GM12878 (cell line): ENCODE measurements around the gene FBLIM1. TPM values are rescaled to one million over a fixed set of nuclear protein-coding genes. Genes with fewer than 3 reads are reported as not detected.

ENCODE experiments used
- ATAC-seq: fragments of 200-7000 bp; cut with Tn5 transposase; 3 replicates; pipeline ENCODE4 v1.9.1; 2020; ENCODE audit warnings: mild to moderate bottlenecking, moderate library complexity
- BruUV-seq: library from RNA; stranded (reverse); fragments of 400-500 nt; replicated peaks from 2 replicates; lab custom pipeline; 2021; lab: Mats Ljungman, UMichigan
- CTCF ChIA-PET: fragments of 300-600 bp; sonication (Branson Sonifier 250); formaldehyde crosslinking; extraction: SDS; loops from one replicate; lab custom pipeline; 2021; ENCODE audit warnings: inconsistent platforms; lab: Yijun Ruan, JAX
- POLR2A ChIA-PET: fragments of 350-600 bp; formaldehyde crosslinking; extraction: SDS; loops from one replicate; lab custom pipeline; 2021; ENCODE audit warnings: inconsistent platforms; lab: Charles Lee
- RAD21 ChIA-PET: fragments of 300-600 bp; sonication (Branson Sonifier 250); formaldehyde crosslinking; loops from one replicate; lab custom pipeline; 2023; ENCODE audit warnings: antibody characterized with exemption; ENCODE audit not compliant: unreplicated experiment; lab: Charles Lee
- SMC1A ChIA-PET: fragments of 300-600 bp; sonication (Branson Sonifier 250); formaldehyde crosslinking; loops from one replicate; lab custom pipeline; 2023; ENCODE audit not compliant: unreplicated experiment, uncharacterized antibody; lab: Charles Lee
- DNase-seq: peaks from one replicate; pipeline ENCODE4 v3.0.0-alpha.2; 2011; ENCODE audit warnings: low read depth, low spot score
- FAIRE-seq: peaks from 3 replicates; lab custom pipeline; 2011; peaks lifted over from hg19 to GRCh38; lab: Jason Lieb, UNC
- H2AFZ ChIP-seq: 2 replicates; pipeline ENCODE4 v1.6.0; 2011; ENCODE audit warnings: low read depth, low read length, control low read depth; ENCODE audit not compliant: control insufficient read depth
- H3K27ac ChIP-seq: 2 replicates; pipeline ENCODE4 v1.5.1; 2011; ENCODE audit warnings: control low read depth; ENCODE audit not compliant: control insufficient read depth, insufficient read depth
- H3K27me3 ChIP-seq, 2 experiments: replicated peaks in 1 of 2; 2 replicates each; pipeline versions ENCODE4 v1.6.0 to v1.6.1; 2011; ENCODE audit warnings: low read length in 1 of 2; ENCODE audit not compliant: control insufficient read depth in 2 of 2, insufficient read depth in 2 of 2
- H3K36me3 ChIP-seq, 2 experiments: 2 replicates each; pipeline ENCODE4 v1.5.1; 2011; ENCODE audit warnings: low read length in 1 of 2; ENCODE audit not compliant: control insufficient read depth in 2 of 2, insufficient read depth in 2 of 2
- H3K4me1 ChIP-seq: 2 replicates; pipeline ENCODE4 v1.6.1; 2011; ENCODE audit warnings: mild to moderate bottlenecking, low read length, moderate library complexity, mixed read lengths; ENCODE audit not compliant: control insufficient read depth, insufficient read depth
- H3K4me2 ChIP-seq: 2 replicates; pipeline ENCODE4 v1.6.0; 2011; ENCODE audit warnings: control low read depth; ENCODE audit not compliant: control insufficient read depth, insufficient read depth
- H3K4me3 ChIP-seq: fragments of 200-600 bp; sonication (generic); 2 replicates; pipeline ENCODE4 v1.5.1; 2016
- H3K79me2 ChIP-seq: 2 replicates; pipeline ENCODE4 v1.6.0; 2011; ENCODE audit warnings: low read length; ENCODE audit not compliant: control insufficient read depth, insufficient read depth
- H3K9ac ChIP-seq: 2 replicates; pipeline ENCODE4 v1.8.0; 2011; ENCODE audit warnings: low read length, control low read depth, mixed read lengths; ENCODE audit not compliant: control insufficient read depth, insufficient read depth
- H3K9me3 ChIP-seq: replicated peaks from 3 replicates; pipeline ENCODE4 v1.5.1; 2011; ENCODE audit warnings: mild to moderate bottlenecking, low read length; ENCODE audit not compliant: control insufficient read depth, insufficient read depth
- H4K20me1 ChIP-seq: 2 replicates; pipeline ENCODE4 v1.6.0; 2011; ENCODE audit not compliant: control insufficient read depth, insufficient read depth
- GABPA ChIP-seq: IDR thresholded peaks from 2 replicates; pipeline ENCODE4 v1.6.1; 2014; ENCODE audit warnings: antibody characterized with exemption, low read depth, mild to moderate bottlenecking, inconsistent platforms
- MYB ChIP-seq: fragments of 150-350 bp; IDR thresholded peaks from 2 replicates; pipeline ENCODE4 v1.6.1; 2014; ENCODE audit warnings: mild to moderate bottlenecking, low read depth, low read length, borderline replicate concordance
- MYC ChIP-seq: IDR thresholded peaks from 2 replicates; pipeline ENCODE4 v1.6.1; 2011; ENCODE audit warnings: mild to moderate bottlenecking, low read length, moderate library complexity, inconsistent platforms; ENCODE audit not compliant: insufficient read depth, insufficient replicate concordance, insufficient read length, severe bottlenecking
- PAX8 ChIP-seq: fragments of 450-650 bp; IDR thresholded peaks from 2 replicates; pipeline ENCODE4 v1.6.1; 2017; ENCODE audit warnings: mild to moderate bottlenecking, moderate library complexity
- SIX5 ChIP-seq: IDR thresholded peaks from 2 replicates; pipeline ENCODE4 v1.6.1; 2011; ENCODE audit warnings: mild to moderate bottlenecking, low read depth, low read length, moderate library complexity; ENCODE audit not compliant: severe bottlenecking
- TARDBP ChIP-seq: IDR thresholded peaks from 2 replicates; pipeline ENCODE4 v1.6.1; 2016; ENCODE audit warnings: borderline replicate concordance
- WGBS: methylation state at CpG from one replicate; pipeline ENCODE4 v1.1.6; 2016; ENCODE audit warnings: low lambda C conversion rate; ENCODE audit not compliant: insufficient replicate concordance, insufficient coverage; ENCODE audit errors: missing lambda C conversion rate; 5-methylcytosine and 5-hydroxymethylcytosine counted together
- in situ Hi-C: fragments of 300-500 bp; cut with MboI; formaldehyde crosslinking; loops from 9 replicates; pipeline ENCODE4 v1.14.3; 2018; ENCODE audit warnings: mixed read lengths
- intact Hi-C: fragments of 100-400 bp; cut with micrococcal nuclease; formaldehyde crosslinking; loops from one replicate; pipeline ENCODE4 v1.14.2; 2022; ENCODE audit not compliant: unreplicated experiment
- polyA plus RNA-seq, 11 experiments: library from polyadenylated mRNA; depleted of rRNA in 4 of 11; unstranded in 6 of 11; stranded (reverse) in 5 of 11; fragments of >200 nt; fragmentation: Nextera tagmentation in 4 of 11; fragmentation: Illumina TruSeq in 1 of 11; extraction: Ambion mirVana in 4 of 11; extraction: Trizol in 1 of 11; gene quantifications; 1 replicate in 1 of 11; 2 replicates in 10 of 11; pipeline versions ENCODE4 v1.2.1 to v1.2.3, GENCODE V29; 2011 to 2016; ENCODE audit warnings: inconsistent platforms in 2 of 11, missing spikeins in 2 of 11, low read depth in 1 of 11
- total RNA-seq, 4 experiments: library from RNA; depleted of rRNA in 3 of 4; stranded (reverse); fragments of >200 nt in 3 of 4; fragmentation: Illumina TruSeq in 1 of 4; extraction: Trizol in 1 of 4; gene quantifications; 2 replicates each; pipeline versions ENCODE4 v1.2.1 to v1.2.3, GENCODE V29; 2013 to 2021
- TF ChIP-seq, protein P1 (sequence below): IDR thresholded peaks from 2 replicates; pipeline ENCODE4 v1.6.1; 2012; ENCODE audit warnings: improper control_type of control experiment, low read depth, low read length; ENCODE audit not compliant: insufficient replicate concordance
- TF ChIP-seq, protein P2 (sequence below): IDR thresholded peaks from 2 replicates; pipeline ENCODE4 v1.6.1; 2012; ENCODE audit warnings: low read length, inconsistent platforms
- TF ChIP-seq, protein P3 (sequence below): fragments of 450-650 bp; IDR thresholded peaks from 2 replicates; pipeline ENCODE4 v1.6.1; 2018; ENCODE audit warnings: mild to moderate bottlenecking, low read depth, moderate library complexity; ENCODE audit not compliant: partially characterized antibody
- TF ChIP-seq, protein P4 (sequence below): IDR thresholded peaks from 2 replicates; pipeline ENCODE4 v1.6.1; 2011; ENCODE audit warnings: borderline replicate concordance, low read depth, mild to moderate bottlenecking, moderate library complexity, low read length; ENCODE audit not compliant: insufficient read depth, poor library complexity, severe bottlenecking

FBLIM1 gene
- total and polyA plus RNA-seq, 10 of the 15 experiments (the other 5 are each of a cell fraction or from before 2014, with no cell fraction given) = 0.03 to 0.13 TPM; not detected in 8

DNA sequence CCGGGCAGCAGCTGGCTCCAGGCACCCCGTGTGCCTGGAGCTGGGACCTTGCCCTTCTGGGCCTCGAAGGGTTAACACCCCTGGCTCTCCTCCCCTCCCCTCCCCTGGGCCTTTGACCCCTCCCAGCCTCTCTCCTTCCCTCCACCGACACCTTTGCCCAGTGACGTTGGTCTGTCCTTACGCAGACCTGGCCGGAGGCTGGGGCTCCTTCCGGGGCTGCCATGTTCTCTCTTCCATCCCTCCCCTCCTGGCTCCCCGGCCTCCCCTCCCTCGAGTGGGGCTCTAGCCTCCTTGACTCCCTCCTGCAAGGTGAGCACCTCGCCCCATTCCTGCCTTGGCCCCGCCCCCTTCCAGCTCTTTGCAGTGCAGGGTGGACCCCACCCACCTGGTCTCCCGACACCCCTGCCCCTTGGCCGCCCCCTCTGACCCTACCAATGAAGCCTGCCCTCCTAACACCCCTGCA is 16.2 kb upstream of the FBLIM1 start, which contains the start of gene TMEM82 (continued):
- TF ChIP-seq, protein P1, sequence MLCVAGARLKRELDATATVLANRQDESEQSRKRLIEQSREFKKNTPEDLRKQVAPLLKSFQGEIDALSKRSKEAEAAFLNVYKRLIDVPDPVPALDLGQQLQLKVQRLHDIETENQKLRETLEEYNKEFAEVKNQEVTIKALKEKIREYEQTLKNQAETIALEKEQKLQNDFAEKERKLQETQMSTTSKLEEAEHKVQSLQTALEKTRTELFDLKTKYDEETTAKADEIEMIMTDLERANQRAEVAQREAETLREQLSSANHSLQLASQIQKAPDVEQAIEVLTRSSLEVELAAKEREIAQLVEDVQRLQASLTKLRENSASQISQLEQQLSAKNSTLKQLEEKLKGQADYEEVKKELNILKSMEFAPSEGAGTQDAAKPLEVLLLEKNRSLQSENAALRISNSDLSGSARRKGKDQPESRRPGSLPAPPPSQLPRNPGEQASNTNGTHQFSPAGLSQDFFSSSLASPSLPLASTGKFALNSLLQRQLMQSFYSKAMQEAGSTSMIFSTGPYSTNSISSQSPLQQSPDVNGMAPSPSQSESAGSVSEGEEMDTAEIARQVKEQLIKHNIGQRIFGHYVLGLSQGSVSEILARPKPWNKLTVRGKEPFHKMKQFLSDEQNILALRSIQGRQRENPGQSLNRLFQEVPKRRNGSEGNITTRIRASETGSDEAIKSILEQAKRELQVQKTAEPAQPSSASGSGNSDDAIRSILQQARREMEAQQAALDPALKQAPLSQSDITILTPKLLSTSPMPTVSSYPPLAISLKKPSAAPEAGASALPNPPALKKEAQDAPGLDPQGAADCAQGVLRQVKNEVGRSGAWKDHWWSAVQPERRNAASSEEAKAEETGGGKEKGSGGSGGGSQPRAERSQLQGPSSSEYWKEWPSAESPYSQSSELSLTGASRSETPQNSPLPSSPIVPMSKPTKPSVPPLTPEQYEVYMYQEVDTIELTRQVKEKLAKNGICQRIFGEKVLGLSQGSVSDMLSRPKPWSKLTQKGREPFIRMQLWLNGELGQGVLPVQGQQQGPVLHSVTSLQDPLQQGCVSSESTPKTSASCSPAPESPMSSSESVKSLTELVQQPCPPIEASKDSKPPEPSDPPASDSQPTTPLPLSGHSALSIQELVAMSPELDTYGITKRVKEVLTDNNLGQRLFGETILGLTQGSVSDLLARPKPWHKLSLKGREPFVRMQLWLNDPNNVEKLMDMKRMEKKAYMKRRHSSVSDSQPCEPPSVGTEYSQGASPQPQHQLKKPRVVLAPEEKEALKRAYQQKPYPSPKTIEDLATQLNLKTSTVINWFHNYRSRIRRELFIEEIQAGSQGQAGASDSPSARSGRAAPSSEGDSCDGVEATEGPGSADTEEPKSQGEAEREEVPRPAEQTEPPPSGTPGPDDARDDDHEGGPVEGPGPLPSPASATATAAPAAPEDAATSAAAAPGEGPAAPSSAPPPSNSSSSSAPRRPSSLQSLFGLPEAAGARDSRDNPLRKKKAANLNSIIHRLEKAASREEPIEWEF = no peak
- TF ChIP-seq, protein P2, sequence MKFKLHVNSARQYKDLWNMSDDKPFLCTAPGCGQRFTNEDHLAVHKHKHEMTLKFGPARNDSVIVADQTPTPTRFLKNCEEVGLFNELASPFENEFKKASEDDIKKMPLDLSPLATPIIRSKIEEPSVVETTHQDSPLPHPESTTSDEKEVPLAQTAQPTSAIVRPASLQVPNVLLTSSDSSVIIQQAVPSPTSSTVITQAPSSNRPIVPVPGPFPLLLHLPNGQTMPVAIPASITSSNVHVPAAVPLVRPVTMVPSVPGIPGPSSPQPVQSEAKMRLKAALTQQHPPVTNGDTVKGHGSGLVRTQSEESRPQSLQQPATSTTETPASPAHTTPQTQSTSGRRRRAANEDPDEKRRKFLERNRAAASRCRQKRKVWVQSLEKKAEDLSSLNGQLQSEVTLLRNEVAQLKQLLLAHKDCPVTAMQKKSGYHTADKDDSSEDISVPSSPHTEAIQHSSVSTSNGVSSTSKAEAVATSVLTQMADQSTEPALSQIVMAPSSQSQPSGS = no peak
- TF ChIP-seq SIX5 (no peak), GABPA (no peak)

DNA sequence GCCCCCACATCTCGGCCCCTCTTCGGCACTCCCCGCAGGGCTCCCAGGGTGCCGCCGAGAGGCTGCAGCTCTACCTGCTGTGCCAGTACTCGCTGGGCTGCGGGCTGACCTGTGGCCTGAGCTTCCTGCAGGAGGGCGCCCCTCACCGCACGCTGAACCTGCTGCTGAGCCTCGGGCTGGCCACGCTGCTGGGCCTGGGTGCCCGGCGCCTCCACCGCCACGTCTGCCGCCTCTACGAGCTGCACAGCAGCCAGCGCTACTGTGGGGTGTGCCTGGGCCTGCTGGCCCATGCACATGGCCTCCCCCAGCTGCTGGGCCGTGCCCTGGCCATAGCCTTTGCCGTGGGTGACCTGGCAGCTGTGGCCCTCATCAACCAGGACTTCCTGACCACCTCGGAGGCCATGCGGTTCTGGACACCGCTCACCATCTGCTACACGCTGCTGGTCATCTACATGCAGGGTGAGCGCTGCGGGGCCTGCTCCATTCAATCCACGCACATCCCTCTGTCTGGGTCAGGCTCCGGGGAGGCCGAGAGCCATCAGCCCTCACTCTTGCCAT is 14.4 kb upstream of the FBLIM1 start:
- ATAC-seq = no peak
- H4K20me1 ChIP-seq = no peaks in the 10 kb centered on the region
- SMC1A ChIA-PET = no interaction called here
- H3K4me1 ChIP-seq = 0 out of 2 replicates have a peak, but pooled peaks cover 3% of the 10 kb centered on the region
- no peak overlapping the region for H3K4me2 ChIP-seq
- in situ Hi-C loops = no loop called here
- WGBS = 53% methylated on average over 30 of the region's 30 CpGs
- intact Hi-C loops = loop anchor here (5.0 kb wide), 1 partner anchor 307 kb away; the partner anchor contains the start of gene CTRC
- no peak overlapping the region for H3K9ac ChIP-seq
- no peak for DNase-seq
- no peak overlapping the region for H3K4me3 ChIP-seq
- RAD21 ChIA-PET = interaction anchor here (0.7 kb wide), 1 partner anchor 22 kb away, joined by 4 read pairs; no protein-coding TSS in a partner anchor
- CTCF ChIA-PET = interaction anchor here (1.2 kb wide), 1 partner anchor 151 kb away, joined by 6 read pairs; no protein-coding TSS in a partner anchor
- H3K79me2 ChIP-seq = no peaks in the 10 kb centered on the region
- no peaks in the 10 kb centered on the region for H3K36me3 ChIP-seq
- no peak for FAIRE-seq
- no TSS peak for BruUV-seq
- H3K27me3 ChIP-seq = no peaks in the 10 kb centered on the region
- POLR2A ChIA-PET = no interaction called here
- no peak overlapping the region for H2AFZ ChIP-seq
- no peak overlapping the region for H3K27ac ChIP-seq
- H3K9me3 ChIP-seq = no peaks in the 10 kb centered on the region
- TF ChIP-seq, protein P3, sequence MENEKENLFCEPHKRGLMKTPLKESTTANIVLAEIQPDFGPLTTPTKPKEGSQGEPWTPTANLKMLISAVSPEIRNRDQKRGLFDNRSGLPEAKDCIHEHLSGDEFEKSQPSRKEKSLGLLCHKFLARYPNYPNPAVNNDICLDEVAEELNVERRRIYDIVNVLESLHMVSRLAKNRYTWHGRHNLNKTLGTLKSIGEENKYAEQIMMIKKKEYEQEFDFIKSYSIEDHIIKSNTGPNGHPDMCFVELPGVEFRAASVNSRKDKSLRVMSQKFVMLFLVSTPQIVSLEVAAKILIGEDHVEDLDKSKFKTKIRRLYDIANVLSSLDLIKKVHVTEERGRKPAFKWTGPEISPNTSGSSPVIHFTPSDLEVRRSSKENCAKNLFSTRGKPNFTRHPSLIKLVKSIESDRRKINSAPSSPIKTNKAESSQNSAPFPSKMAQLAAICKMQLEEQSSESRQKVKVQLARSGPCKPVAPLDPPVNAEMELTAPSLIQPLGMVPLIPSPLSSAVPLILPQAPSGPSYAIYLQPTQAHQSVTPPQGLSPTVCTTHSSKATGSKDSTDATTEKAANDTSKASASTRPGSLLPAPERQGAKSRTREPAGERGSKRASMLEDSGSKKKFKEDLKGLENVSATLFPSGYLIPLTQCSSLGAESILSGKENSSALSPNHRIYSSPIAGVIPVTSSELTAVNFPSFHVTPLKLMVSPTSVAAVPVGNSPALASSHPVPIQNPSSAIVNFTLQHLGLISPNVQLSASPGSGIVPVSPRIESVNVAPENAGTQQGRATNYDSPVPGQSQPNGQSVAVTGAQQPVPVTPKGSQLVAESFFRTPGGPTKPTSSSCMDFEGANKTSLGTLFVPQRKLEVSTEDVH = no peak
- TF ChIP-seq, protein P4, sequence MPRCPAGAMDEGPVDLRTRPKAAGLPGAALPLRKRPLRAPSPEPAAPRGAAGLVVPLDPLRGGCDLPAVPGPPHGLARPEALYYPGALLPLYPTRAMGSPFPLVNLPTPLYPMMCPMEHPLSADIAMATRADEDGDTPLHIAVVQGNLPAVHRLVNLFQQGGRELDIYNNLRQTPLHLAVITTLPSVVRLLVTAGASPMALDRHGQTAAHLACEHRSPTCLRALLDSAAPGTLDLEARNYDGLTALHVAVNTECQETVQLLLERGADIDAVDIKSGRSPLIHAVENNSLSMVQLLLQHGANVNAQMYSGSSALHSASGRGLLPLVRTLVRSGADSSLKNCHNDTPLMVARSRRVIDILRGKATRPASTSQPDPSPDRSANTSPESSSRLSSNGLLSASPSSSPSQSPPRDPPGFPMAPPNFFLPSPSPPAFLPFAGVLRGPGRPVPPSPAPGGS = no peak
- no peak for TF ChIP-seq MYB
- no peak for TF ChIP-seq TARDBP
- TF ChIP-seq MYC = no peak
- TF ChIP-seq PAX8 = no peak
